GM21390 (cell line): ENCODE results near the gene TLL2.

ENCODE experiments used
- ATAC-seq: cut with Tn5 transposase; IDR thresholded peaks from one replicate; pipeline ENCODE4 v1.9.1; 2021; ENCODE audit not compliant: unreplicated experiment

Gene TLL2

GRCh38 chr10:96468845-96469244 is 44.9 kb downstream of the TLL2 start:
- ATAC-seq, result no peak

GRCh38 chr10:96465599-96465998 is 48.1 kb downstream of the TLL2 start:
- no peak for ATAC-seq

GRCh38 chr10:96463562-96463961 is 50.2 kb downstream of the TLL2 start:
- ATAC-seq, result no peak

GRCh38 chr10:96462606-96463151 is 51.0 kb downstream of the TLL2 start:
- no peak for ATAC-seq

- ATAC-seq, result no peak
Measured at GRCh38 chr10:96460316-96460715, 53.4 kb downstream of the TLL2 start.

- ATAC-seq, result no peak
Measured at GRCh38 chr10:96457341-96457740, 56.4 kb downstream of the TLL2 start.

GRCh38 chr10:96456296-96456840 is 57.4 kb downstream of the TLL2 start:
- ATAC-seq, result no peak

GRCh38 chr10:96453856-96454583 is 59.7 kb downstream of the TLL2 start:
- no peak for ATAC-seq

- no peak for ATAC-seq
Measured at GRCh38 chr10:96452494-96453153, 61.1 kb downstream of the TLL2 start.

GRCh38 chr10:96450529-96451207 is 63.1 kb downstream of the TLL2 start:
- no peak for ATAC-seq

- ATAC-seq, result no peak
Measured at GRCh38 chr10:96448558-96448957, 65.2 kb downstream of the TLL2 start.

GRCh38 chr10:96448021-96448457 is 65.7 kb downstream of the TLL2 start:
- no peak for ATAC-seq

- no peak for ATAC-seq
Measured at GRCh38 chr10:96446966-96447596, 66.6 kb downstream of the TLL2 start.

GRCh38 chr10:96441987-96442643 is 71.6 kb downstream of the TLL2 start:
- no peak for ATAC-seq

GRCh38 chr10:96441322-96441885 is 72.3 kb downstream of the TLL2 start:
- ATAC-seq, result no peak

GRCh38 chr10:96440361-96441292 is 73.1 kb downstream of the TLL2 start:
- no peak for ATAC-seq

GRCh38 chr10:96439725-96440124 is 74.0 kb downstream of the TLL2 start:
- no peak for ATAC-seq

- ATAC-seq, result no peak
Measured at GRCh38 chr10:96436035-96436434, 77.7 kb downstream of the TLL2 start.
